Measurements from ENCODE around the gene SRSF6. TPM values are rescaled to one million over a fixed set of nuclear protein-coding genes. Genes with fewer than 3 reads are reported as not detected.
A peak's percentile ranks its signal among the peaks of the same experiment; 100 is the strongest.
"Not testable (repeated sequence)": the region's sequence is repeated elsewhere in the genome, so short reads cannot be mapped to it uniquely, and the experiment has no call there.

SRSF6 gene
- total and polyA plus RNA-seq, 2 experiments from 2014 or later: 31.0 to 90.7 TPM

DNA sequence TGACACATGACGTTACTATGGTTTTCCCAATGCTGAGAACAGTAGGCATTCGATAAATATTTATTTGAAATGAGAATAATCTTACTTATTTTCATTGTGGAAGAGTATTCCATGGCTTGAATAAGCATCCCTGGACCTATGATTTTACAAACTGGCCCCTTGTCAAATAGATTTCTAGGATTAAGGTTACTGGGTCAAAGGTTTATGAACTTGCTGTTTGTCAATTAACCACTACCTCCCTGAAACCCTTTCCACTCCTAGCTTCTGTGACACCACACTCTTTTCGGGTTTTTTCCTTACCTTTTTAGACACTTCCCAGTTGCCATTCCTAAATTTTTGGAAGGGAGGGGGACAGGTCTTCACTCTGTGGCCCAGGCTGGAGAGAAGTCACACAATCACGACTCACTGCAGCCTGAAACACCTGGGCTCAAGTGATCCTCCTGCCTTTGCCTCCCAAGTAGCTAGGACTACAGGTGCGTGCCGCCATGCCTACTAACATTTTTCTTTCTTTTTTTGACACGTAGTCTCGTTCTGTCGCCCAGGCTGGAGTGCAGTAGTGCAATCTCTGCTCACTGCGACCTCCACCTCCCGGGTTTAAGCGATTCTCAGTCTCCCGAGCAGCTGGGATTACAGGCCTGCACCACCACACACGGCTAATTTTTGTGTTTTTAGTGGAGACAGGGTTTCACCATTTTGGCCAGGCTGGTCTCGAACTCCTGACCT, 5.1 kb upstream of the SRSF6 start:
- H3K4me2 ChIP-seq: no peak overlapping the region
- H3K4me1 ChIP-seq (ENCODE audit: insufficient read depth): no peaks in the 10 kb centered on the region
- H3K9me3 ChIP-seq (ENCODE audit: low read depth): no peaks in the 10 kb centered on the region
- H3K27me3 ChIP-seq: no peaks in the 10 kb centered on the region
- H3K9me2 ChIP-seq (replicated peaks; ENCODE audit: insufficient read depth): no peaks in the 10 kb centered on the region
- no peak overlapping the region for H2AFZ ChIP-seq
- H3K36me3 ChIP-seq (replicated peaks; ENCODE audit: insufficient read depth, low read depth): no peaks in the 10 kb centered on the region
- no peak overlapping the region for H3K27ac ChIP-seq
- WGBS (ENCODE audit: low lambda C conversion rate, missing lambda C conversion rate): 85% methylated on average over 15 of the region's 15 CpGs
- H3K79me2 ChIP-seq: no peaks in the 10 kb centered on the region
- DNase-seq (ENCODE audit: low spot score): no peak
- TF ChIP-seq EZH2 (IDR thresholded peaks at IDR 0.05; ENCODE audit: borderline replicate concordance) (no peak), EZH2phosphoT487 (IDR thresholded peaks at IDR 0.05; ENCODE audit: low read depth, severe bottlenecking, unreplicated experiment) (no peak)
- TF ChIP-seq, protein P1, sequence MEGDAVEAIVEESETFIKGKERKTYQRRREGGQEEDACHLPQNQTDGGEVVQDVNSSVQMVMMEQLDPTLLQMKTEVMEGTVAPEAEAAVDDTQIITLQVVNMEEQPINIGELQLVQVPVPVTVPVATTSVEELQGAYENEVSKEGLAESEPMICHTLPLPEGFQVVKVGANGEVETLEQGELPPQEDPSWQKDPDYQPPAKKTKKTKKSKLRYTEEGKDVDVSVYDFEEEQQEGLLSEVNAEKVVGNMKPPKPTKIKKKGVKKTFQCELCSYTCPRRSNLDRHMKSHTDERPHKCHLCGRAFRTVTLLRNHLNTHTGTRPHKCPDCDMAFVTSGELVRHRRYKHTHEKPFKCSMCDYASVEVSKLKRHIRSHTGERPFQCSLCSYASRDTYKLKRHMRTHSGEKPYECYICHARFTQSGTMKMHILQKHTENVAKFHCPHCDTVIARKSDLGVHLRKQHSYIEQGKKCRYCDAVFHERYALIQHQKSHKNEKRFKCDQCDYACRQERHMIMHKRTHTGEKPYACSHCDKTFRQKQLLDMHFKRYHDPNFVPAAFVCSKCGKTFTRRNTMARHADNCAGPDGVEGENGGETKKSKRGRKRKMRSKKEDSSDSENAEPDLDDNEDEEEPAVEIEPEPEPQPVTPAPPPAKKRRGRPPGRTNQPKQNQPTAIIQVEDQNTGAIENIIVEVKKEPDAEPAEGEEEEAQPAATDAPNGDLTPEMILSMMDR (IDR thresholded peaks at IDR 0.05; ENCODE audit: poor library complexity): no peak
- no peaks in the 10 kb centered on the region for H4K20me1 ChIP-seq (ENCODE audit: insufficient read depth, poor library complexity, severe bottlenecking)
- H3K4me3 ChIP-seq: no peak overlapping the region

- H3K36me3 ChIP-seq (replicated peaks; ENCODE audit: insufficient read depth, low read depth); DNase-seq (ENCODE audit: low spot score); H3K4me3 ChIP-seq; H3K9me2 ChIP-seq (replicated peaks; ENCODE audit: insufficient read depth); H3K4me1 ChIP-seq (ENCODE audit: insufficient read depth); H3K9me3 ChIP-seq (ENCODE audit: low read depth); H3K27me3 ChIP-seq: not testable (repeated sequence)
- WGBS (ENCODE audit: low lambda C conversion rate, missing lambda C conversion rate): 93% methylated on average over 8 of the region's 8 CpGs
- H3K27ac ChIP-seq: peak overlapping the region; percentile 100
- H3K79me2 ChIP-seq: peaks cover 30% of the 10 kb centered on the region
- H2AFZ ChIP-seq: peak overlapping the region; percentile 55
- H4K20me1 ChIP-seq (ENCODE audit: insufficient read depth, poor library complexity, severe bottlenecking): peaks cover 30% of the 10 kb centered on the region
- H3K4me2 ChIP-seq: peak overlapping the region; percentile 89
These were observed 1.4 kb upstream of the SRSF6 start for GRCh38 chr20:43456252-43456651.

GRCh38 chr20:43456809-43457639, 672 bp upstream of the SRSF6 start:
- Histone ChIP-seq H3K27me3 (no peaks in the 10 kb centered on the region), H3K4me2 (peak overlapping the region; percentile 89), H3K9me2 (replicated peaks; ENCODE audit: insufficient read depth) (no peaks in the 10 kb centered on the region), H4K20me1 (ENCODE audit: insufficient read depth, poor library complexity, severe bottlenecking) (peaks cover 37% of the 10 kb centered on the region), H3K9me3 (ENCODE audit: low read depth) (no peaks in the 10 kb centered on the region), H2AFZ (peak overlapping the region; percentile 55), H3K27ac (peak overlapping the region; percentile 100), H3K79me2 (peaks cover 37% of the 10 kb centered on the region), H3K36me3 (replicated peaks; ENCODE audit: insufficient read depth, low read depth) (peaks cover 6% of the 10 kb centered on the region), H3K4me3 (peak overlapping the region; percentile 75), H3K4me1 (ENCODE audit: insufficient read depth) (no peaks in the 10 kb centered on the region)
- TF ChIP-seq EZH2phosphoT487 (IDR thresholded peaks at IDR 0.05; ENCODE audit: low read depth, severe bottlenecking, unreplicated experiment): no peak
- TF ChIP-seq EZH2 (IDR thresholded peaks at IDR 0.05; ENCODE audit: borderline replicate concordance): no peak
- TF ChIP-seq, protein P1 (IDR thresholded peaks at IDR 0.05; ENCODE audit: poor library complexity): no peak
- WGBS (ENCODE audit: low lambda C conversion rate, missing lambda C conversion rate): 2% methylated on average over 50 of the region's 53 CpGs
- peak; percentile 94 for DNase-seq (ENCODE audit: low spot score)

GRCh38 chr20:43458422-43458924, 777 bp downstream of the SRSF6 start:
- Histone ChIP-seq H3K36me3 (replicated peaks; ENCODE audit: insufficient read depth, low read depth) (peaks cover 15% of the 10 kb centered on the region), H4K20me1 (ENCODE audit: insufficient read depth, poor library complexity, severe bottlenecking) (peaks cover 52% of the 10 kb centered on the region), H3K27me3 (no peaks in the 10 kb centered on the region), H3K27ac (peak overlapping the region; percentile 100), H3K79me2 (peaks cover 52% of the 10 kb centered on the region), H3K4me3 (peak overlapping the region; percentile 75), H2AFZ (peak overlapping the region; percentile 21), H3K4me1 (ENCODE audit: insufficient read depth) (no peaks in the 10 kb centered on the region), H3K9me2 (replicated peaks; ENCODE audit: insufficient read depth) (no peaks in the 10 kb centered on the region), H3K9me3 (ENCODE audit: low read depth) (no peaks in the 10 kb centered on the region), H3K4me2 (peak overlapping the region; percentile 85)
- TF ChIP-seq EZH2 (IDR thresholded peaks at IDR 0.05; ENCODE audit: borderline replicate concordance) (no peak), EZH2phosphoT487 (IDR thresholded peaks at IDR 0.05; ENCODE audit: low read depth, severe bottlenecking, unreplicated experiment) (no peak)
- TF ChIP-seq, protein P1 (IDR thresholded peaks at IDR 0.05; ENCODE audit: poor library complexity): no peak
- WGBS (ENCODE audit: low lambda C conversion rate, missing lambda C conversion rate): 0% methylated on average over 12 of the region's 41 CpGs
- no peak for DNase-seq (ENCODE audit: low spot score)
